Neural progenitor cell (in vitro differentiated cells): Measurements from ENCODE around the gene ERCC5.

Source experiments
- CTCF ChIP-seq: fragments of 200-600 bp; sonication (generic); IDR thresholded peaks from 2 replicates; pipeline ENCODE4 v1.5.1; 2017; ENCODE audit warnings: antibody characterized with exemption, mild to moderate bottlenecking
- EZH2 ChIP-seq: fragments of 200-600 bp; sonication (generic); IDR thresholded peaks from 2 replicates; pipeline ENCODE4 v1.6.1; 2017; ENCODE audit warnings: antibody characterized with exemption, mild to moderate bottlenecking, moderate library complexity
- EZH2phosphoT487 ChIP-seq: fragments of 200-600 bp; sonication (generic); IDR thresholded peaks from 2 replicates; pipeline ENCODE4 v1.6.1; 2017; ENCODE audit warnings: antibody characterized with exemption

- TF ChIP-seq CTCF (no peak), EZH2 (no peak), EZH2phosphoT487 (no peak)
These were observed 6.4 kb upstream of the ERCC5 start for GRCh38 chr13:102839462-102839861.
